SH-SY5Y (cell line): ENCODE measurements around the gene SEPTIN2.

ENCODE experiments used
- GATA2 ChIP-seq: IDR thresholded peaks from 2 replicates; pipeline ENCODE4 v1.6.1; 2011; ENCODE audit warnings: mild to moderate bottlenecking, low read depth, low read length
- GATA3 ChIP-seq: IDR thresholded peaks from 2 replicates; pipeline ENCODE4 v1.6.1; 2011; ENCODE audit warnings: low read depth, mild to moderate bottlenecking, low read length, moderate library complexity

GRCh38 chr2:241291977-241292376 is 23.7 kb upstream of the SEPTIN2 start:
- TF ChIP-seq GATA2 (no peak), GATA3 (no peak)
